ENCODE measurements around the gene GJD3.
A peak's percentile ranks its signal among the peaks of the same experiment; 100 is the strongest.

GJD3 gene

GRCh38 chr17:40352779-40353394 lies 11.7 kb downstream of the GJD3 start:
- no peak overlapping the region for H2AFZ ChIP-seq (ENCODE audit: low read depth, low read length)
- H3K4me3 ChIP-seq (ENCODE audit: low read length) = no peak overlapping the region
- peaks cover 45% of the 10 kb centered on the region for H3K4me1 ChIP-seq (ENCODE audit: insufficient read depth, low read length)
- no peaks in the 10 kb centered on the region for H3K27me3 ChIP-seq (ENCODE audit: insufficient read depth, low read length)
- peaks cover 7% of the 10 kb centered on the region for H3K36me3 ChIP-seq (ENCODE audit: insufficient read depth, low read length)
- H3K9me3 ChIP-seq (ENCODE audit: low read length) = no peaks in the 10 kb centered on the region

- peaks cover 7% of the 10 kb centered on the region for H3K36me3 ChIP-seq (ENCODE audit: insufficient read depth, low read length)
- H3K9me3 ChIP-seq (ENCODE audit: low read length) = no peaks in the 10 kb centered on the region
- H3K27me3 ChIP-seq (ENCODE audit: insufficient read depth, low read length) = no peaks in the 10 kb centered on the region
- no peak overlapping the region for H2AFZ ChIP-seq (ENCODE audit: low read depth, low read length)
- H3K4me3 ChIP-seq (ENCODE audit: low read length) = no peak overlapping the region
- peaks cover 51% of the 10 kb centered on the region for H3K4me1 ChIP-seq (ENCODE audit: insufficient read depth, low read length)
Measured at GRCh38 chr17:40352237-40352778, 12.2 kb downstream of the GJD3 start.

GRCh38 chr17:40351359-40352236 lies 12.9 kb downstream of the GJD3 start:
- H2AFZ ChIP-seq (ENCODE audit: low read depth, low read length) = no peak overlapping the region
- no peaks in the 10 kb centered on the region for H3K27me3 ChIP-seq (ENCODE audit: insufficient read depth, low read length)
- H3K4me1 ChIP-seq (ENCODE audit: insufficient read depth, low read length) = peaks cover 58% of the 10 kb centered on the region
- H3K36me3 ChIP-seq (ENCODE audit: insufficient read depth, low read length) = peaks cover 7% of the 10 kb centered on the region
- H3K4me3 ChIP-seq (ENCODE audit: low read length) = no peak overlapping the region
- H3K9me3 ChIP-seq (ENCODE audit: low read length) = no peaks in the 10 kb centered on the region

GRCh38 chr17:40350689-40351358 lies 13.7 kb downstream of the GJD3 start:
- H3K36me3 ChIP-seq (ENCODE audit: insufficient read depth, low read length) = peaks cover 7% of the 10 kb centered on the region
- no peaks in the 10 kb centered on the region for H3K27me3 ChIP-seq (ENCODE audit: insufficient read depth, low read length)
- H3K4me1 ChIP-seq (ENCODE audit: insufficient read depth, low read length) = peaks cover 66% of the 10 kb centered on the region
- H3K4me3 ChIP-seq (ENCODE audit: low read length) = peak overlapping the region; percentile 22
- no peaks in the 10 kb centered on the region for H3K9me3 ChIP-seq (ENCODE audit: low read length)
- no peak overlapping the region for H2AFZ ChIP-seq (ENCODE audit: low read depth, low read length)

GRCh38 chr17:40349895-40350688 lies 14.4 kb downstream of the GJD3 start:
- H3K4me3 ChIP-seq (ENCODE audit: low read length) = no peak overlapping the region
- H3K27me3 ChIP-seq (ENCODE audit: insufficient read depth, low read length) = no peaks in the 10 kb centered on the region
- peaks cover 72% of the 10 kb centered on the region for H3K4me1 ChIP-seq (ENCODE audit: insufficient read depth, low read length)
- H3K36me3 ChIP-seq (ENCODE audit: insufficient read depth, low read length) = peaks cover 7% of the 10 kb centered on the region
- H2AFZ ChIP-seq (ENCODE audit: low read depth, low read length) = no peak overlapping the region
- no peaks in the 10 kb centered on the region for H3K9me3 ChIP-seq (ENCODE audit: low read length)

GRCh38 chr17:40349477-40349894 lies 15.1 kb downstream of the GJD3 start:
- H3K9me3 ChIP-seq (ENCODE audit: low read length) = no peaks in the 10 kb centered on the region
- H3K27me3 ChIP-seq (ENCODE audit: insufficient read depth, low read length) = no peaks in the 10 kb centered on the region
- peaks cover 7% of the 10 kb centered on the region for H3K36me3 ChIP-seq (ENCODE audit: insufficient read depth, low read length)
- H2AFZ ChIP-seq (ENCODE audit: low read depth, low read length) = no peak overlapping the region
- H3K4me3 ChIP-seq (ENCODE audit: low read length) = no peak overlapping the region
- H3K4me1 ChIP-seq (ENCODE audit: insufficient read depth, low read length) = peaks cover 78% of the 10 kb centered on the region

GRCh38 chr17:40348562-40349476 lies 15.7 kb downstream of the GJD3 start:
- no peak overlapping the region for H2AFZ ChIP-seq (ENCODE audit: low read depth, low read length)
- H3K36me3 ChIP-seq (ENCODE audit: insufficient read depth, low read length) = peaks cover 7% of the 10 kb centered on the region
- no peaks in the 10 kb centered on the region for H3K27me3 ChIP-seq (ENCODE audit: insufficient read depth, low read length)
- H3K4me1 ChIP-seq (ENCODE audit: insufficient read depth, low read length) = peaks cover 79% of the 10 kb centered on the region
- H3K4me3 ChIP-seq (ENCODE audit: low read length) = no peak overlapping the region
- no peaks in the 10 kb centered on the region for H3K9me3 ChIP-seq (ENCODE audit: low read length)

- Histone ChIP-seq H3K27me3 (ENCODE audit: insufficient read depth, low read length) (no peaks in the 10 kb centered on the region), H3K36me3 (ENCODE audit: insufficient read depth, low read length) (peaks cover 7% of the 10 kb centered on the region), H3K9me3 (ENCODE audit: low read length) (no peaks in the 10 kb centered on the region), H2AFZ (ENCODE audit: low read depth, low read length) (no peak overlapping the region), H3K4me1 (ENCODE audit: insufficient read depth, low read length) (peaks cover 85% of the 10 kb centered on the region), H3K4me3 (ENCODE audit: low read length) (no peak overlapping the region)
Measured at GRCh38 chr17:40348136-40348504, 16.4 kb downstream of the GJD3 start.

GRCh38 chr17:40347319-40348135 lies 17.0 kb downstream of the GJD3 start:
- Histone ChIP-seq H2AFZ (ENCODE audit: low read depth, low read length) (no peak overlapping the region), H3K4me3 (ENCODE audit: low read length) (no peak overlapping the region), H3K36me3 (ENCODE audit: insufficient read depth, low read length) (peaks cover 6% of the 10 kb centered on the region), H3K9me3 (ENCODE audit: low read length) (no peaks in the 10 kb centered on the region), H3K27me3 (ENCODE audit: insufficient read depth, low read length) (no peaks in the 10 kb centered on the region), H3K4me1 (ENCODE audit: insufficient read depth, low read length) (peaks cover 91% of the 10 kb centered on the region)

GRCh38 chr17:40346765-40347158 lies 17.8 kb downstream of the GJD3 start:
- H3K36me3 ChIP-seq (ENCODE audit: insufficient read depth, low read length) = no peaks in the 10 kb centered on the region
- peaks cover 86% of the 10 kb centered on the region for H3K4me1 ChIP-seq (ENCODE audit: insufficient read depth, low read length)
- no peaks in the 10 kb centered on the region for H3K9me3 ChIP-seq (ENCODE audit: low read length)
- H3K27me3 ChIP-seq (ENCODE audit: insufficient read depth, low read length) = no peaks in the 10 kb centered on the region
- H3K4me3 ChIP-seq (ENCODE audit: low read length) = no peak overlapping the region
- H2AFZ ChIP-seq (ENCODE audit: low read depth, low read length) = no peak overlapping the region

- Histone ChIP-seq H3K27me3 (ENCODE audit: insufficient read depth, low read length) (no peaks in the 10 kb centered on the region), H3K36me3 (ENCODE audit: insufficient read depth, low read length) (no peaks in the 10 kb centered on the region), H3K4me1 (ENCODE audit: insufficient read depth, low read length) (peaks cover 80% of the 10 kb centered on the region), H3K4me3 (ENCODE audit: low read length) (peak overlapping the region; percentile 49), H3K9me3 (ENCODE audit: low read length) (no peaks in the 10 kb centered on the region), H2AFZ (ENCODE audit: low read depth, low read length) (no peak overlapping the region)
Measured at GRCh38 chr17:40345994-40346764, 18.4 kb downstream of the GJD3 start.
